Skeletal muscle satellite cell (primary cell): Measurements from ENCODE around the gene ZC3H8. TPM values are rescaled to one million over a fixed set of nuclear protein-coding genes. Genes with fewer than 3 reads are reported as not detected.
"Not testable (repeated sequence)": the region's sequence is repeated elsewhere in the genome, so short reads cannot be mapped to it uniquely, and the experiment has no call there.

Experiments
- H3K27me3 ChIP-seq: 2 replicates; pipeline ENCODE4 v1.7.0; 2013; ENCODE audit warnings: low read length; ENCODE audit not compliant: control insufficient read depth, insufficient read depth
- H3K36me3 ChIP-seq: 2 replicates; pipeline ENCODE4 v1.7.0; 2013; ENCODE audit warnings: mild to moderate bottlenecking, control low read depth, low read length; ENCODE audit not compliant: insufficient read depth
- H3K4me1 ChIP-seq: 2 replicates; pipeline ENCODE4 v1.7.0; 2013; ENCODE audit warnings: low read length; ENCODE audit not compliant: control insufficient read depth, insufficient read depth
- H3K4me2 ChIP-seq: 2 replicates; pipeline ENCODE4 v1.7.0; 2013; ENCODE audit warnings: mild to moderate bottlenecking, low read length
- H3K4me3 ChIP-seq: 2 replicates; pipeline ENCODE4 v1.7.0; 2013; ENCODE audit warnings: low read length
- H3K9ac ChIP-seq: 2 replicates; pipeline ENCODE4 v1.7.0; 2013; ENCODE audit warnings: mild to moderate bottlenecking, low read depth, low read length, moderate library complexity
- H3K9me3 ChIP-seq: replicated peaks from 2 replicates; pipeline ENCODE4 v1.7.0; 2013; ENCODE audit warnings: mild to moderate bottlenecking, control low read depth, low read length
- total RNA-seq: library from RNA; depleted of rRNA; stranded (reverse); fragments of >200 nt; gene quantifications from 2 replicates; pipeline ENCODE4 v1.2.3, GENCODE V29; 2012; rRNA removed

ZC3H8 gene
- total RNA-seq = 2.6 and 9.1 TPM in 2 replicates

GRCh38 chr2:112254466-112255240 lies at the start of gene ZC3H8:
Gene ZC3H8 (minus strand): TSS chr2:112255042. CDS start chr2:112254981, 61 bp downstream.
- Histone ChIP-seq H3K9ac (peak within 1 kb of the TSS; percentile 87), H3K36me3 (no peaks in the 10 kb centered on the region), H3K4me2 (peak within 1 kb of the TSS; percentile 78), H3K27me3 (no peaks in the 10 kb centered on the region), H3K4me1 (peaks cover 6% of the 10 kb centered on the region), H3K4me3 (peak within 1 kb of the TSS; percentile 90), H3K9me3 (no peaks in the 10 kb centered on the region)

DNA sequence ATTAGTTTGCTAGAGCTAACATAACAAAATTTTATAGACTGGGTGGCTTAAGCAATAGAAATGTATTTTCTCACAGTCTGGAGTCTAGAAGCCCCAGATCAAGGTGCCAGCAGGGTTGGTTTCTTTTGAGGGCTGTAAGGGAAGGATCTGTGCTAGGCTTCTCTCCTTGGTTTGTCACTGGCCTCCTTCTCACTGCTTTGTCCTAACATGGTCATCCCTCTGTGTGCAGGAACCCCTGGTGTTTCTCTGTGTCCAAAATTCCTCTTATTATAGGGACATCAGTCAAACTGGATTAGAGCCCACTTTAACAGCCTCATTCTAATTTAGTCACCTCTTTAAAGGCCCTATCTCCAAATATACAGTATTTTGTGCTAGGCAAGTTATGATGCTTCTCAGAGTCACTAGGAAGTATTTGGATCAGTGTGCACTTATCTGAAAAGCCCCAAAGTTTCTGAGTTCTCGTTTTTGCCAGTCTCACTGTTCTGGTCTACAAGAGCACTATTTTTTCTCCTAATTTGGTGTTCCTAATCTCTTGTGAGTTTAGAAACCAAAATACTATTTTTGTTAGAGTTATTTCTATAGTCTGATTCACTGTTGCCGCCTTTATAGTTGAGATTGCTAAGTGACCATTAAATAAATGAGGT lies 49.6 kb upstream of the ZC3H8 start:
- no peaks in the 10 kb centered on the region for H3K9me3 ChIP-seq
- peaks cover 7% of the 10 kb centered on the region for H3K36me3 ChIP-seq
- no peak overlapping the region for H3K4me3 ChIP-seq
- no peak overlapping the region for H3K4me2 ChIP-seq
- no peak overlapping the region for H3K9ac ChIP-seq
- no peaks in the 10 kb centered on the region for H3K27me3 ChIP-seq
- no peaks in the 10 kb centered on the region for H3K4me1 ChIP-seq

DNA sequence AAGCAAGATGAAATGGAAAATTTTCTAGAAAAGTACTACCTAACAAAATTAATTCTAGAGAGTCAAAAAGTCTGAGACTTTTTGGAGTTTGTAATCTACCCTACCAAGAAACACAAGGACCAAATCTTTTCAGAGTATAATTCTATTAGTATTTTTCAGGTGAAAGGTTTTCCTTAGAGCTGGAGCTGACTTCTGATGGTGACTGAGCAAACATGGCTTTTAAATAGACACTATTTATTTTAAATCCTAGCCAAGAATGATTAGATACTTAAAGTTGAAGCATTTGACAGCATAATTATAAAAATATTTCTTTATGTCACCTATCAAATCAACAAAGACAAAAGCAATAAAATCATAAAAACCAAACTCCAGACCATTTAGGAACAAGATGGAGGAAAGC lies 47.1 kb upstream of the ZC3H8 start:
- H3K9me3 ChIP-seq = no peaks in the 10 kb centered on the region
- peaks cover 7% of the 10 kb centered on the region for H3K36me3 ChIP-seq
- no peak overlapping the region for H3K9ac ChIP-seq
- H3K4me3 ChIP-seq = no peak overlapping the region
- no peaks in the 10 kb centered on the region for H3K4me1 ChIP-seq
- H3K27me3 ChIP-seq = no peaks in the 10 kb centered on the region
- H3K4me2 ChIP-seq = no peak overlapping the region

GRCh38 chr2:112301171-112301584 lies 46.3 kb upstream of the ZC3H8 start:
- Histone ChIP-seq H3K36me3 (peaks cover 7% of the 10 kb centered on the region), H3K27me3 (no peaks in the 10 kb centered on the region), H3K9me3 (no peaks in the 10 kb centered on the region), H3K4me2 (no peak overlapping the region), H3K9ac (no peak overlapping the region), H3K4me1 (no peaks in the 10 kb centered on the region), H3K4me3 (no peak overlapping the region)

DNA sequence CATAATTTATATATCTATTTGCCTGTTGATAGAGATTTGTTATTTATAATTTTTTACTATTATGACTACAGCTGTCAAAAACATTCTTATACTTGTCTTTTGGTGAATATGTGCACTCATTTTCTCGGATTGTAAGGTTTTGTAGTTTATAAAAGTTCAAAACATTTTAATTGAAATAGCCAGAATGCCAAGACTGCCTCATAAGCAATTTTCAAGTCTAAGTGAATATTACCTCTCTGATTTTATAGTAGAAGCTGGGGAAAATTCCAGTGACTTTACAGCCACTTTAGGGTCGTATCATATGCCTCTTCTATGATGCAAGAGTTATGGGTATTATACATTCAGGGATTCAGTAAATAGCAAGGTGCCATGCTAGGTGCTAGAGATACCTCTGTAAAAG lies 41.6 kb upstream of the ZC3H8 start:
- Histone ChIP-seq H3K4me3 (no peak overlapping the region), H3K27me3 (no peaks in the 10 kb centered on the region), H3K4me2 (no peak overlapping the region), H3K9me3 (no peaks in the 10 kb centered on the region), H3K4me1 (no peaks in the 10 kb centered on the region), H3K36me3 (no peaks in the 10 kb centered on the region), H3K9ac (no peak overlapping the region)

DNA sequence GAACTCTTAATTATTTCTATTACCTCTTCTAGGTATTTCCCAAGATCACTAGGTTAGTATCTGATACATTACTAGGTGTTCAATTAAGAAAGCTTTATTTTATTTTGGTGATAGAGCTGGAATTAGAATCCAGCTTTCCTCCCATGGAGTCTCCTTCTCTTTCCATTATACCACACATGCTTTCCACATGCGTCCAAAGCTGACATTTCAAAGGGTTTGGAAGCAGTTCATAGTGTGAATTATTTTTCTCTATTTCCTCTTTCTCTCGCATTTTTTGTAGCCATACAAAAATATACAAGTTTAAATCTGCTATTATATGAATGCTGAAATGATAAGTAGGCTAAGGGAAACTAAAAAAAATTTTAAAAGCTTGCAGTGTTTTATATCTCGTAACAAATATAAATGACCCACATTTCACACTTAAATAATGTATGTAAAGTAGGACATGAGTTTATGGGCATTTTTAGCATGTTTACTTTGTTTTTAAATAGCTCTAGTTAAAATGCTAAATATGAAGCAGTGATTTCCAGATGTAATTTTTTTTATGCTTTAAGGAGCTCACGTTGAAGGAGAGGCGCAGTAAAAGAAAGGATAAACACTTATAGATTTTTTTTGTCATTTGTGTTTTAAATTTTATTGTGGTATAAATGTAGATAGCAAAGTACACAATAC lies 40.7 kb upstream of the ZC3H8 start:
- H3K9me3 ChIP-seq = no peaks in the 10 kb centered on the region
- H3K9ac ChIP-seq = no peak overlapping the region
- no peak overlapping the region for H3K4me2 ChIP-seq
- H3K4me3 ChIP-seq = no peak overlapping the region
- H3K36me3 ChIP-seq = no peaks in the 10 kb centered on the region
- H3K27me3 ChIP-seq = no peaks in the 10 kb centered on the region
- H3K4me1 ChIP-seq = no peaks in the 10 kb centered on the region

DNA sequence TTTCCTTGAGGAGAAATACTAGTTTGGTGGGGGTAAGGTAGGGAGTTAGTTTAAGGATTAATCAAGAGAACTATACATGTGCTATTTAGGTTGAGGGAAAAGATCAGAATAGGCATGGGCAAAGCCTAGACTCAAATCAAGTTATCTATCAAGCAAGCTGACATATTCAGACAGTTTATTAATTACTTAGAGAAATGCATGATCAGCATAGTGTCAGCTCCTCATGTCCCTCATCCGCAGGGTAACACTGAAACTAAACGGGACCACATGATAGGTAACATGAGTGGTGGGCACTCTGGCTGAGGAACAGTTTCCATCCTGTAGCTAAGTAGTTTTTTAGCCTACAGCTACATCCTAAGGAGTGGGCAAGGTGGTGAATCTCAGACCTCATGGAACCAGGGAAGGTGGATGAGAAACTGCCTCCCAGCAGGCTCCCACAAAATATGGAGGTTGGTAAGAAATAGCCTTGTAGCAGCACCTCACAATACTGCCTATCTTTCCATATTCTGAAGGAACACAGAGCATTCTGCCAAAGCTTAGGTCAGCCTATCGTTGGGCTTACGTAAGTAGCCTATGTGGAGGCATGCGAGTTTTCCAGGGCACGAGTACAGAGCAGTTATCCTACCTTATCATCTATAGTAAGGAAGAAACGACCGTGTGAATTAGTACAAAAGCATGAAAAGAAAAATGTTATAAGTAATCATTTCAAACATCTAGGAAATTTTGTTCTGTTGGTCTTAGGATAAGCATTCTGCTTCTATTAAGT lies 39.0 kb upstream of the ZC3H8 start:
- no peaks in the 10 kb centered on the region for H3K9me3 ChIP-seq
- no peak overlapping the region for H3K4me2 ChIP-seq
- H3K27me3 ChIP-seq = no peaks in the 10 kb centered on the region
- no peaks in the 10 kb centered on the region for H3K36me3 ChIP-seq
- H3K4me1 ChIP-seq = no peaks in the 10 kb centered on the region
- H3K4me3 ChIP-seq = no peak overlapping the region
- H3K9ac ChIP-seq = no peak overlapping the region

DNA sequence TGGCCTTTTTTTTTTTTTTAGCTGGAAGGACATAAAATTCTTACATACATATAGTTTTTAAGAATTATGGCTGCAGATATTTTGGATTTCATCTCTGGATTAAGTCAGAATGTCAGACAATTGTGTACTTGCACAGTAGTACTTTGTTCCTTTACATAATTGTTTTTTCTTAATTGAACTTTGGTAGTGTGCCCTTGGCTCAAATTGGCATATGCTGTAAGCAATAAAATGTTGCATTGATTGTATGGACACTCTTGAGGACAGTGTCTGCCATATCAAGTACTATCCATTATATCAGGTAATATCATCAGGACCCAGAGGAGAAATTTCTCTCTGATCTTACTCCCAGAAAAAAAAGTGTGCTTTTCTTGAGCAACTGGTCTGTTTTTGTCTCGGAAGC lies 35.8 kb upstream of the ZC3H8 start:
- Histone ChIP-seq H3K4me3 (no peak overlapping the region), H3K9me3 (no peaks in the 10 kb centered on the region), H3K4me2 (no peak overlapping the region), H3K9ac (no peak overlapping the region), H3K36me3 (no peaks in the 10 kb centered on the region), H3K4me1 (no peaks in the 10 kb centered on the region), H3K27me3 (no peaks in the 10 kb centered on the region)

DNA sequence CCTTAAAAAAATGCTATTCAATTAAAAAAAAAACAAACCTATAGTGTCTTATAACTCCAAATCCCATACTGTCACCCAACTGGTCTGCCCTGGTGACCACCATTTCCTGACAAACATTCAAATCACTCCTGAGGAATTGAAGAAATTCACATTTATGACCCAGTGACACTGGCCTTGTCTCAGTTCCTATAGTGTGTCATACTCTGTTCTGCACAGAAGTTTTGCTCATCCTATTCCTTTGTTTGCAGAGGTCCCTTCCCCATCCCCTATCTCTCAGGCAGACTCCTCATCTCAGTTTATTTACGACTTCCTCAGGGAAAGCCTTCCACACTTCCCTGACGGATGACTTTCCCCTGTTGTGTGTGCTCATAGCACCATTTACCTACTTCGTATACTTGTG lies 35.2 kb upstream of the ZC3H8 start:
- Histone ChIP-seq H3K36me3 (no peaks in the 10 kb centered on the region), H3K4me1 (no peaks in the 10 kb centered on the region), H3K9ac (no peak overlapping the region), H3K27me3 (no peaks in the 10 kb centered on the region), H3K4me2 (no peak overlapping the region), H3K9me3 (no peaks in the 10 kb centered on the region), H3K4me3 (no peak overlapping the region)

- not testable (repeated sequence) for H3K4me3 ChIP-seq, H3K4me2 ChIP-seq, H3K9me3 ChIP-seq, H3K4me1 ChIP-seq, H3K9ac ChIP-seq, H3K36me3 ChIP-seq, H3K27me3 ChIP-seq
These were observed 28.7 kb upstream of the ZC3H8 start for GRCh38 chr2:112283535-112283934.

DNA sequence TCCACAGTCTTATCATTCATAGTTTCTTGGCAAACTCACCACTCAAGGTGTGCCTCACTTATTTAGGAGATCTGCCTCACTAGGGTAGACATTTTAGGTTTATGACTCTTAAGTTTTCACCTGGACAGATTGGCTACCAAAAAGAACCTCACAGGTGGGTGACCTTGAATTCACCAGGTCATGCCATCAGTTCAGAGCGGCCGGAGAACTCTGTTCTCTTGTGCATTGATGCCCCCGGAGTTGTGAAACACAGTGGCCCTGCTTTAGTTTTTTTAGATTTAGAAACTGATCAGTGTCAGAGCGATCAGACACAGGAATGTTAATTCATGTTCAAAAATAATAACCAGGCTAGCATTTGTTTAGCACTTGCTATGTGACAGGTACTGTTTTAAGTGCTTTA lies 27.2 kb upstream of the ZC3H8 start:
- H3K36me3 ChIP-seq, H3K4me3 ChIP-seq, H3K9ac ChIP-seq, H3K4me1 ChIP-seq, H3K4me2 ChIP-seq, H3K9me3 ChIP-seq, H3K27me3 ChIP-seq: not testable (repeated sequence)
